Kidney (tissue), 14 donors: Measurements from ENCODE around the gene ANKRD9. TPM values are rescaled to one million over a fixed set of nuclear protein-coding genes. Genes with fewer than 3 reads are reported as not detected.

ENCODE experiments used
- DNase-seq, 5 donors: peaks; one replicate each; pipeline ENCODE4 v3.0.0-alpha.2; 2013 to 2020
- FAIRE-seq: peaks from 2 replicates; lab custom pipeline; 2012; peaks lifted over from hg19 to GRCh38; lab: Jason Lieb, UNC
- H3K27ac ChIP-seq, 2 donors: one replicate each; pipeline ENCODE4 v1.7.0; 2013; ENCODE audit warnings: low read depth in 2 of 2, low read length in 2 of 2, inconsistent platforms in 1 of 2
- H3K27me3 ChIP-seq: one replicate; pipeline ENCODE4 v1.7.1; 2013; ENCODE audit warnings: low read length, inconsistent platforms; ENCODE audit not compliant: control insufficient read depth, insufficient read depth
- H3K36me3 ChIP-seq, 3 donors: one replicate each; pipeline versions ENCODE4 v1.7.0 to v1.7.1; 2013; ENCODE audit warnings: low read length in 3 of 3, control low read depth in 1 of 3, inconsistent platforms in 1 of 3; ENCODE audit not compliant: insufficient read depth in 3 of 3, control insufficient read depth in 2 of 3
- H3K4me1 ChIP-seq, 3 donors: one replicate each; pipeline versions ENCODE4 v1.7.0 to v1.7.1; 2013; ENCODE audit warnings: low read length in 3 of 3, inconsistent platforms in 1 of 3, low read depth in 1 of 3; ENCODE audit not compliant: control insufficient read depth in 2 of 3, insufficient read depth in 2 of 3
- H3K4me3 ChIP-seq, 3 donors: one replicate each; pipeline versions ENCODE4 v1.7.0 to v1.8.1; 2013; ENCODE audit warnings: low read length in 3 of 3, control low read depth in 1 of 3, inconsistent platforms in 1 of 3
- H3K9ac ChIP-seq, 3 donors: one replicate each; pipeline versions ENCODE4 v1.7.0 to v1.7.1; 2013; ENCODE audit warnings: low read length in 3 of 3, control low read depth in 1 of 3, inconsistent platforms in 1 of 3
- H3K9me3 ChIP-seq, 3 donors: one replicate each; pipeline versions ENCODE4 v1.7.0 to v1.7.1; 2013; ENCODE audit warnings: low read length in 3 of 3, control low read depth in 1 of 3, inconsistent platforms in 1 of 3; ENCODE audit not compliant: control insufficient read depth in 2 of 3, insufficient read depth in 1 of 3
- intact Hi-C: fragments of 100-400 bp; cut with DNase I; formaldehyde crosslinking; loops from one replicate; pipeline ENCODE4 v1.11.1; 2022
- polyA plus RNA-seq: library from polyadenylated mRNA; stranded (reverse); fragments of 350-450 nt; fragmentation: Illumina TruSeq; extraction: RNeasy Lipid Tissue Mini Kit (QIAGEN cat#74804); gene quantifications from one replicate; pipeline ENCODE4 v1.2.3, GENCODE V29; 2014; ENCODE audit warnings: low read depth, low replicate concordance; ENCODE audit not compliant: insufficient read depth
- total RNA-seq: library from RNA; stranded (reverse); fragmentation: NEBNext Ultra II Directional; extraction: Animal tissue kit (Norgen Biotek cat#: 25700); gene quantifications from one replicate; pipeline ENCODE4 v1.2.1, GENCODE V29; 2021
- TF ChIP-seq, protein P1 (sequence below): IDR thresholded peaks from 3 replicates; pipeline ENCODE4 v1.5.1; 2012; ENCODE audit warnings: mild to moderate bottlenecking, moderate library complexity, borderline replicate concordance; ENCODE audit not compliant: insufficient read depth; ENCODE audit errors: extremely low read depth
- donor health status: control.
- donor health status: control.
- donor health status: control.
- donor health status: control.
- donor health status: control.
- donor health status: DM: yes; HTN: yes; CAD: no.
- donor health status: Normal renal cell carcinoma (clear cell type).

ANKRD9 gene
- total and polyA plus RNA-seq, 2 donors from 2014 or later: 18.7 to 26.0 TPM

GRCh38 chr14:102518063-102518648 lies 8.6 kb upstream of the ANKRD9 start:
- Histone ChIP-seq H3K4me1 (peaks cover 0 to 3% (median 0%) of the 10 kb centered on the region in 3 donors), H3K27me3 (no peaks in the 10 kb centered on the region), H3K9ac (no peak overlapping the region), H3K9me3 (no peaks in the 10 kb centered on the region), H3K4me3 (no peak overlapping the region), H3K27ac (no peak overlapping the region), H3K36me3 (no peaks in the 10 kb centered on the region)
- intact Hi-C loops: no loop called here
- FAIRE-seq: no peak
- DNase-seq: peak in 1 of 5 donors; percentile 51
- TF ChIP-seq, protein P1, sequence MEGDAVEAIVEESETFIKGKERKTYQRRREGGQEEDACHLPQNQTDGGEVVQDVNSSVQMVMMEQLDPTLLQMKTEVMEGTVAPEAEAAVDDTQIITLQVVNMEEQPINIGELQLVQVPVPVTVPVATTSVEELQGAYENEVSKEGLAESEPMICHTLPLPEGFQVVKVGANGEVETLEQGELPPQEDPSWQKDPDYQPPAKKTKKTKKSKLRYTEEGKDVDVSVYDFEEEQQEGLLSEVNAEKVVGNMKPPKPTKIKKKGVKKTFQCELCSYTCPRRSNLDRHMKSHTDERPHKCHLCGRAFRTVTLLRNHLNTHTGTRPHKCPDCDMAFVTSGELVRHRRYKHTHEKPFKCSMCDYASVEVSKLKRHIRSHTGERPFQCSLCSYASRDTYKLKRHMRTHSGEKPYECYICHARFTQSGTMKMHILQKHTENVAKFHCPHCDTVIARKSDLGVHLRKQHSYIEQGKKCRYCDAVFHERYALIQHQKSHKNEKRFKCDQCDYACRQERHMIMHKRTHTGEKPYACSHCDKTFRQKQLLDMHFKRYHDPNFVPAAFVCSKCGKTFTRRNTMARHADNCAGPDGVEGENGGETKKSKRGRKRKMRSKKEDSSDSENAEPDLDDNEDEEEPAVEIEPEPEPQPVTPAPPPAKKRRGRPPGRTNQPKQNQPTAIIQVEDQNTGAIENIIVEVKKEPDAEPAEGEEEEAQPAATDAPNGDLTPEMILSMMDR: no peak

DNA sequence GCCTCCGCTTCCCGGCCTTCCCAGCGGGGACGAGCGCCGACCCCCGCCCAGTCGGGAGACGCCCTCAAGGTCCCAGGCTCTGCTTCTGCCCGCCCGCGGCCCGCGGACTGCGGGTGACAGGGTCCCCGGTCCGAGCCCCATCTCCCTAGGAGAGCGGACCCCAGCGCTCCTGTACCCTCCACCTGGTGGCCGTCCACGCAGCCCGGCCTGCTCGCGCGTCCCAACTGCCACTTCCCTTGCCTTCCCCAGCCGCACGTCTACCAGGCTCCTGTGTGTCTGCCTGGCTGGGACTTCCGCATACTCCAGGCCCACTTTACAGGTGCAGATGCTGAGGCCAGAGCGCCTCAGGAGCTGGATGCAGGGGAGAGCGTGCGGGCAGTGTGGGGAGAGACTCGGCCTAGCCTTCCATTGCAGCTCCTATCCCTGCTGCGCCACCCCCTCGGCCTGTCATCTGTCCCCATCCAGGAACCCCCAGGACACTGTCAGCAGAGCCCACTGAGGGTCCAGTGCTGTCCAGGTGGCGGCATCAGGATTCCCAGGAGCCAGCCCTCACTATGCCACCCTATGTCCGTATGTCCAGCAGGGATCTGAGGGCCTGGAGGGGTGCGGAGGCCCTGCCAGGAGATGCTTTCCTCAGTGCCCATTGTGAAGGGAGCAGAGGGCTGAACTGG lies 8.0 kb upstream of the ANKRD9 start:
- intact Hi-C loops: no loop called here
- TF ChIP-seq, protein P1: no peak
- FAIRE-seq (no peak), DNase-seq (peak in 3 of 5 donors; percentile 28 to 82 (median 77))
- H3K9me3 ChIP-seq: no peaks in the 10 kb centered on the region
- no peaks in the 10 kb centered on the region for H3K27me3 ChIP-seq
- H3K36me3 ChIP-seq: no peaks in the 10 kb centered on the region
- peak overlapping the region in 1 of 3 donors; percentile 49 for H3K4me3 ChIP-seq
- H3K9ac ChIP-seq: peak overlapping the region in 2 of 3 donors; percentile 40 to 65
- H3K4me1 ChIP-seq: peaks cover 0 to 3% (median 0%) of the 10 kb centered on the region in 3 donors
- no peak overlapping the region for H3K27ac ChIP-seq

DNA sequence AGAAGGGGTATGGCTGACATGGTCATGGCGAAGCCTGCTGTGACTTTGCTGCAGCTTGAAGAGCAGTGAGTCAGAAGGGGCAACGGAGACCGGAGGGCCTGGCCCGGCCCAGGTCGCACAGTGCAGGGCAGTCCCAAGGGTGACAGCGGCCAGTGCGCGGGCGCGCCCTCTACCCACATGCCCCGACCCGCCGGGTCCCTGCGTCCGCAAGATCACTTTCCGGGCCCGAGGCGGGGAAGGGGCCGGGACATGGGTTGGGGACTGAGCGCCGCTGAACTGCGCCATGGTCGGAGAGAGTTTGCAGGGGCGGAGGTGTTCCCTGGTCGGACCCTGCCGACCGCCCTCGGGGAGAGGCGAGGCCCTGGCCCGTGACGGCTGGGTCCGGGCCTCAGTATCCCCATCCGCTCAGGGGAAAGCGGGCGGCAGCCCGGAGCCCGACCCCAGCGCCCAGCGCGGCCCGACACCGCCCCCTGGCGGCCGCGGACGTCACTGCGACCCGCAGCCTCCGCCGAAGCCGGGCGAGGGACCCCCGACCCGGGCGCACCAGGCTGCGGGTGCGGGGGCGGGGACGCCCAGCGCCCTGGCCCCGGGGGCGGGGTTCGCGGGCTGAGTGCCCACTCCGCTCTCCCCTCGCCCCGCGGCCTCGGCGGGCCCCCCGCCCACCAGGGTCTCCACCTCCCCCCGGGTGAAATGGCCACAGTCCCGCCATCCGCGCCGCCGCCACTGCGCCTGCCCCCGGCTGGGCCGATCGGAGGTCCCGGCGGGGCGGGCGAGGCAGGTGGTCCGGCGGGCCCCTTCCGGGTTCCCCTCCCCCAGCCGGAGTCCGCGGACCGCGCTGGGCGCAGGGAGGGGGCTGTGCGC lies 7.2 kb upstream of the ANKRD9 start:
- peak; percentile 55 to 82 (median 65) for DNase-seq
- FAIRE-seq: no peak

More for the DNA sequence above, 7.2 kb upstream of the ANKRD9 start:
- Histone ChIP-seq H3K36me3 (no peaks in the 10 kb centered on the region), H3K27me3 (no peaks in the 10 kb centered on the region), H3K9ac (peak overlapping the region in 2 of 3 donors; percentile 40 to 65), H3K9me3 (no peaks in the 10 kb centered on the region), H3K27ac (no peak overlapping the region), H3K4me3 (peak overlapping the region; percentile 36 to 62 (median 50)), H3K4me1 (peaks cover 0 to 3% (median 0%) of the 10 kb centered on the region in 3 donors)
- intact Hi-C loops: no loop called here
- TF ChIP-seq, protein P1: peak; percentile 91
